CMK (cell line): ENCODE results near the gene CHAT.
A peak's percentile ranks its signal among the peaks of the same experiment; 100 is the strongest.

Source experiments
- DNase-seq: peaks from one replicate; pipeline ENCODE4 v3.0.0-alpha.2; 2010; ENCODE audit warnings: low read depth

The CHAT gene

GRCh38 chr10:49597426-49598163, 16.2 kb upstream of the CHAT start:
- no peak for DNase-seq

GRCh38 chr10:49598164-49598856, 15.5 kb upstream of the CHAT start:
- no peak for DNase-seq

- no peak for DNase-seq
These were observed 14.9 kb upstream of the CHAT start for GRCh38 chr10:49598986-49599385.

- DNase-seq, result no peak
These were observed 14.3 kb upstream of the CHAT start for GRCh38 chr10:49599546-49599945.

- DNase-seq, result no peak
These were observed 13.8 kb upstream of the CHAT start for GRCh38 chr10:49600046-49600445.

GRCh38 chr10:49600781-49601400, 12.9 kb upstream of the CHAT start:
- DNase-seq, result no peak

GRCh38 chr10:49601857-49602256, 12.0 kb upstream of the CHAT start:
- no peak for DNase-seq

GRCh38 chr10:49602380-49603023, 11.3 kb upstream of the CHAT start:
- DNase-seq, result no peak

GRCh38 chr10:49605216-49605938, 8.5 kb upstream of the CHAT start:
- DNase-seq, result no peak

GRCh38 chr10:49605939-49606509, 7.8 kb upstream of the CHAT start:
- DNase-seq, result no peak

GRCh38 chr10:49606981-49607535, 6.8 kb upstream of the CHAT start:
- DNase-seq, result peak; percentile 83

- no peak for DNase-seq
These were observed 5.5 kb upstream of the CHAT start for GRCh38 chr10:49608166-49609005.

- DNase-seq, result no peak
These were observed 4.9 kb upstream of the CHAT start for GRCh38 chr10:49609006-49609282.

- DNase-seq, result no peak
These were observed 4.3 kb upstream of the CHAT start for GRCh38 chr10:49609283-49610113.

- DNase-seq, result no peak
These were observed 3.8 kb upstream of the CHAT start, which contains the start of gene SLC18A3 for GRCh38 chr10:49610114-49610457. Gene SLC18A3, plus strand, starts transcription at chr10:49610310. Its CDS starts 431 bp downstream, at chr10:49610741.

GRCh38 chr10:49610458-49611165, 3.2 kb upstream of the CHAT start:
- DNase-seq, result no peak

GRCh38 chr10:49611166-49611815, 2.5 kb upstream of the CHAT start:
- no peak for DNase-seq

- no peak for DNase-seq
These were observed 1.9 kb upstream of the CHAT start for GRCh38 chr10:49611816-49612512.
